SHP77 treated with DMSO at 0.1 percent for 48 hours (cell line): ENCODE measurements around the gene SMG6.

Source experiments
- DNase-seq: peaks from one replicate; lab custom pipeline; 2025; lab: John Stamatoyannopoulos, UW

Gene SMG6

DNA sequence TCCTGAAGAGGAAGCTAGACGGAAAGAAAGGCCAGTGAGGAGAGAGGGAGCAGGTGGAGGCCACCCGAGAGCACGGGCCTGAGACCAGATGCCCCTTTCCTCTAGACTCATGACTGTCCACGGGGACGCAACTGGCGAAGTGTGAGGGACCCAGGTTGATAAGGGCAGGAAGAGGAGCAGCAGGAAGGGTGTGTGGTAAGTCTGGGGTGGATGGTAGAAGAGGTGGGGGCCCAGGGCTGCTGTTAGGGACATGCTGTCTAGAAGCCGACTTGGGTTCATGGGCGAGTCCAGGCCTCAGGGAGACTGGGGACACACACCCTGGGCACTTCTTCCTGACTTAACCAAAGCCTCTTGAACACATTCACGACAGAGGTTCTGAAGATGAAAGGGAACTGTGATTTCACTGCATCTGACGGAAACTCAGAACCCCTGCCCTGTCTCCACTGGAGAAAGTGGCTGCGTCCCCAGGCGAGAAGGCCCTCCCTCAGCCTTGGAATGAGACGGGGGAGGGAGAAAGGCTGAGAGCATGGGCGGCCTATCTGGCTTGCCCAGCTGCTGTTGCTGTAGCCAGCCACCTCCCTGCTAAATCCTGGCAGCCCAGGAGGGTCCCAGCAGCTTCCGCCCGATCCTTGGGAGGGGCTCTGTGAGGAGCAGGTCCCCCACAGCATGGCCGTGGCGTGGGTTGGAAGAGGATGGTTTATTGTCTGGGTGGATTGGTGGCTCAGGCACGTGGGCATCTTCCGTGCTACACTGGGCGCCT, 242.7 kb downstream of the SMG6 start:
- no peak for DNase-seq

- DNase-seq, result no peak
Observed at GRCh38 chr17:2060385-2060658, 243.3 kb downstream of the SMG6 start.

- no peak for DNase-seq
Observed at GRCh38 chr17:2059547-2060384, 243.8 kb downstream of the SMG6 start.

- no peak for DNase-seq
Observed at GRCh38 chr17:2058586-2059546, 244.7 kb downstream of the SMG6 start.

DNA sequence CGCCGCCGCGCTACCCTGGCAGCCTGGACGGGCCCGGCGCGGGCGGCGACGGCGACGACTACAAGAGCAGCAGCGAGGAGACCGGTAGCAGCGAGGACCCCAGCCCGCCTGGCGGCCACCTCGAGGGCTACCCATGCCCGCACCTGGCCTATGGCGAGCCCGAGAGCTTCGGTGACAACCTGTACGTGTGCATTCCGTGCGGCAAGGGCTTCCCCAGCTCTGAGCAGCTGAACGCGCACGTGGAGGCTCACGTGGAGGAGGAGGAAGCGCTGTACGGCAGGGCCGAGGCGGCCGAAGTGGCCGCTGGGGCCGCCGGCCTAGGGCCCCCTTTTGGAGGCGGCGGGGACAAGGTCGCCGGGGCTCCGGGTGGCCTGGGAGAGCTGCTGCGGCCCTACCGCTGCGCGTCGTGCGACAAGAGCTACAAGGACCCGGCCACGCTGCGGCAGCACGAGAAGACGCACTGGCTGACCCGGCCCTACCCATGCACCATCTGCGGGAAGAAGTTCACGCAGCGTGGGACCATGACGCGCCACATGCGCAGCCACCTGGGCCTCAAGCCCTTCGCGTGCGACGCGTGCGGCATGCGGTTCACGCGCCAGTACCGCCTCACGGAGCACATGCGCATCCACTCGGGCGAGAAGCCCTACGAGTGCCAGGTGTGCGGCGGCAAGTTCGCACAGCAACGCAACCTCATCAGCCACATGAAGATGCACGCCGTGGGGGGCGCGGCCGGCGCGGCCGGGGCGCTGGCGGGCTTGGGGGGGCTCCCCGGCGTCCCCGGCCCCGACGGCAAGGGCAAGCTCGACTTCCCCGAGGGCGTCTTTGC, 245.6 kb downstream of the SMG6 start:
- no peak for DNase-seq

- DNase-seq, result no peak
Observed at GRCh38 chr17:2057175-2057759, 246.3 kb downstream of the SMG6 start.

- DNase-seq, result no peak
Observed at GRCh38 chr17:2056206-2057174, 247.1 kb downstream of the SMG6 start.

GRCh38 chr17:2055292-2056205, 248.0 kb downstream of the SMG6 start:
- DNase-seq, result no peak

DNA sequence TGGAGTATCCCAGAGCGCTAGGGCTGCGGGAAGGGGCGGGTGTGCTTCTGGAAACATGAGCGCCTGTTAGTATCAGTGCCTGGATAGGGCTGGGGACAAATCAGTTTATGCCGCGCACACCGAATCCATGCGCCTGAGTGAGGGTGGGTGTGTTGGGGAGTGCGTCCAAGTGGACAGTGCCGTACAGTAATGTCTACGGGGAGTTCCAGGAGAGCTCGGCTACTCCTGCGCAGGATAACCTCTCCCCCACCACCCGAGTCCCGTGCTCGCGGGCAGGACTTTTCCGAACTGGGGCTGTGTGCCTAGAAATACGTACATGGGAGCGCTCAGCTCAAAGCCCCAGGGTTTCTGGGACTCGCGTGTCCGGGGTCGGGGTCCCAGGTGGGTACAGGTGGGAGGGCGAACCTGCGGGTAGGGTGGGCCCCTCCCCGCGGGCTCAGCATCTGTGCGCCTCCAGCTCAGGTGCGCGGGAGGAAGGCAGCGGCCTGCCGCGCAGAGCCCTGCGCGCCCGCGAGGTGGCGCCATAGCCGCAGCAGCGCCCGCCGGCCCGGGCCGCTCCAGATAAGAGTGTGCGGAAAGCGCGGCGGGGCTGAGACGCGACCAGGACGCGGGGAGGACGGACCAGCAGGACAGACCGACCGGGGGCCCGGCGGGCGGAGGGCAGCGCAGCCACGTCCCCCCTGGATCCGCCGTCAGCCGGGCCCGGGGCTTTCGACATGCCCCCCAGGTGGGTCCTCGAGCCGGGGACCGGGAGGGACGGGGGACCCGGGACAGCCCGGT, 248.9 kb downstream of the SMG6 start, which contains the start of gene HIC1:
HIC1 (plus strand) TSS at position 592 of the 780 bp plus-strand sequence. CDS start 1,588 bp downstream, outside the sequence.
- DNase-seq, result peak; percentile 58

GRCh38 chr17:2054262-2054511, 249.4 kb downstream of the SMG6 start:
- no peak for DNase-seq

- DNase-seq, result peak; percentile 23
Observed at GRCh38 chr17:2053380-2054261, 250.0 kb downstream of the SMG6 start.

DNA sequence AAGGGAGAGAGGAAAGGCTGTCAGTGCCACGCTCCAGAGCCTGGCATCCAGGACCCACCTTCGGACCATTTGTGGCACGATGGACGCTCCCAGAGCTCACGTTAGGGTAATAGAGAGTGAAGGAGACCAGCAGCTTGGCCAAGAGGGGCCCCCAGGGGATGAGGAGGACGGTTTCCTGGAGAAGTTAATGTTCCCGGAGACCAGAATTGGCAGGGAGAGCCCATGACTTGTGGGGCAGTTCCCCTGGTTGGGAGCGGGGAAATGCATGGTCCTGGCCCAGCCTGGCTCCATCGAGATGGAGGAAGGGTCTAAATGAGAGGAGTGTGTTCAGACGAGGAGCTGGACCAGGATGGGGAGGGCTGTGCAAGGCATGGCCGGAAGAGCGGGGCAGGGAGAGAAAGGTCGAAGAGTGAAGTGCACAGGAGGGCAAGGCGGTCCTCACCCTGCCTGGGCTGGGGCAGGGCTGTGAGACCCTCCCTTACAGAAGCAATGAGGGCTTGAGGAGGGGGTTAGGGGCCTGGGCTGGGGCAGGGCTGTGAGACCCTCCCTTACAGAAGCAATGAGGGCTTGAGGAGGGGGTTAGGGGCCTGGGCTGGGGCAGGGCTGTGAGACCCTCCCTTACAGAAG, 251.5 kb downstream of the SMG6 start:
- no peak for DNase-seq

DNA sequence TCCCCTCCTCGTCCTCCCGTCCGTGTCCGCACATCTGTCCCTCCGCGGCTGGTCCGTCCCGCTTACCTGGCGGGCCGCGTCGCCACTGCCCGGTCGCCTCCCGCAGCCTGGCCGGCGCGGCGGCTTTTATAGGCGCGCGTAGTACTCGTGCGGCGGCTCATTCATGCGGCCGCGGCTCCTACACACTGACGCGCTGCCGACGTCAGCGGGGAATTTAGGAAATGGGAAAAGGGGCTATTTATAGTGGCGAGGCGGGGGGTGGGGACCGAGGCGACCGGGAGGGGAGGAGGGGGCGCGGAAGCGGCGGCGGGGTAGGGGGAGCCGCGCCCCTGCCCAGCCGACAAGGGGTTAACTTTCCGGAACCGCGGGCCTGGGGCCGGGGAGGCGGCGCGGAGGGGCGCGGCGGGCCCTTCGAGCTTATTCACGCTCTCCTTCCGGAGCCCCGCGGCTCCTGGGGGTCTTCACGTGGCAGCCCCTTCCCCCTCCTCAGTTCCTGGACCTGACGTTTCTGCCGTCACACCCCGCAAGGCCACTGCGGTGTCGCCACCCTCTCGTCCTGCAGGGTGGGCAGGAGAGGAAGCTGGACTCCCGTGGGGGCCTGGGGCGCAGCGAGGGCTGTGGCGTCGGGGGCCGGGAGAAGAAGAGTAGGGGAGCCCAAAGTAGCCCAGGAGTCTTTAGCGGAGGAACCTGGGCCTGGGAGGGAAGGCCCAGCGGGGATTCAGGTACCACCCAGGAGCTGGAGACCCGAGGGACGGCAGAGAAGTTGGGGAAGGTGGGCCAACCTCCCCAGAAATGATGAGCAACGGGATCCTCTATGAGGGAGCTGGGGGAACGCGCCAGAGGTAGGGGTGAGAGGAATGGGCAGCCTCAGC, 252.3 kb downstream of the SMG6 start:
- no peak for DNase-seq

DNA sequence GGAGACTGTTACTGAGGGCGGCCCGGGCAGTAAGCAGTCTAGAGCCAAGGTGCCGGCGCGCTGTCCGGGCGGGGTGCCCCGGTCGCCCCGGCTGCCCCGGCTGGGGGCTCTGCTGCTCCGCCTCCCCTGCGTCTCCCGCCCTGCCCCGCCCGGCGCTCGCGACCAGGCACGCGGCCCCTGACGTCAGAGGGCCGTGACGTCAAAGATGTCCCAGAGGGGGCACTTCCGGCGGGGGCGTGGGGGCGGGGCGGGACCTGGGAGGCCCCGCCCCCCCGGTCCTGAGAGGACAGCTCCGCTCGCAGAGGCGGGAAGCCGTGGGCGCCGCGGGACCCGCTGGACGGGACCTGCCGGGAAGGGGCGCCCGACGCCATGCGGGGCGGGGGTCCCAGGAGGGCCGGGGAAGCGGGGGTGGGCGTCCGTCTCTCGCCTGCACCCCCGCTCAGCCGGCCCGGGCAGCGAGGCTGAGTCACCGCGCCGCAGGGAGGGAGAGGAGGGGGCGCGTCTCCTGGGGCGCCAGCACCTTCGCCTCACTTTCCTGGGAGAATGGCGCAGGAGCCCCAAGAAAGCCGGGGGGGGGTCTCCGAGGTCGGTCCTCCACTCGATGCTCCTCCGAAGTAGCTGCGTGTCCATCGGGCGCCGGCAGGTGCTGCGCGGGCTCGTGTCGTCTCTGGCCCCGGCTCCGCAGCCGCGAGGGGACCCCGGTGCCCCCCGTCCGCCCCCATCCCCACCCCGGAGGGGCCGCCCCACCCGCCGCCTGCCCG, 253.1 kb downstream of the SMG6 start:
- peak; percentile 48 for DNase-seq
